HG02610 (cell line): Measurements from ENCODE around the gene GPR153.

Source experiments
- ATAC-seq: cut with Tn5 transposase; IDR thresholded peaks from one replicate; pipeline ENCODE4 v1.9.1; 2021; ENCODE audit warnings: mild to moderate bottlenecking, moderate library complexity; ENCODE audit not compliant: unreplicated experiment

GPR153 gene

DNA sequence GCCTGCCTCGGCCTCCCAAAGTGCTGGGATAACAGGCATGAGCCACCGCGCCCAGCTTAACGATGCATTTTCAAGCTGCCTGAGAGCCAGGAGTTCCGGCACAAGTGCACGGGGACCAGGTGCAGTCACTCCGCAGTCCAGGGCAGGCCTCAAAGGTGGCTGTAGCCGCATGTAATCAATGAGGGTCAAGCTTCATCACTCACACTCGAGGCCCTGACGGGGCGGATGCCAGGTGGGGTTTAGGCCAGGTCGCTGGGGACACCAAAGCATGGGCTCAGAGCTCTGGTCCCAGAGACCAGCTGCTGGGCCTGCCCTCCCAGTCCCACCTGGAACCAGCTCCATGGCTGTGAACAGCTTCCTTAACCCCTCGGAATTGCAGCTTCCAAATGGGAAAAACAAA is 26.1 kb upstream of the GPR153 start:
- ATAC-seq = no peak

DNA sequence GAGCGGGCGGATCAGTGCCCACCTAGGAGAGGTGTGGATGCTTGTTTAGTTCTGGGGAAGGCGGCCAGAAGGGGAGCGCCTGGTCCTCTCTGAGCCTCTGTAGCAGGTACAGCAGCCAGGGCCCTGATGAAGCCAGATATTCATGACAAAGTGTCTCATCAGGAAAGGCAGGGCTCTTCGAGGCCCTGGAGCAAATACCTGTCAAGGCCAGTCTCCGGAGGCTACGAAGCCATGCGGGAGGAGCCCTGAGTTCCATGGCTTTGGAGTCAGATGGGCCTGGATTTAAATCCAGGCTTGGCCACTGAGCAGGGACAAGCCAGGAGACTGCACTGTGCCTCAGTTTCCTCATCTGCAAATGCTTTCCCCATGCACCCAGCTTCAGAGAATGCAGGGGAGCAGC is 25.4 kb upstream of the GPR153 start:
- ATAC-seq = no peak

DNA sequence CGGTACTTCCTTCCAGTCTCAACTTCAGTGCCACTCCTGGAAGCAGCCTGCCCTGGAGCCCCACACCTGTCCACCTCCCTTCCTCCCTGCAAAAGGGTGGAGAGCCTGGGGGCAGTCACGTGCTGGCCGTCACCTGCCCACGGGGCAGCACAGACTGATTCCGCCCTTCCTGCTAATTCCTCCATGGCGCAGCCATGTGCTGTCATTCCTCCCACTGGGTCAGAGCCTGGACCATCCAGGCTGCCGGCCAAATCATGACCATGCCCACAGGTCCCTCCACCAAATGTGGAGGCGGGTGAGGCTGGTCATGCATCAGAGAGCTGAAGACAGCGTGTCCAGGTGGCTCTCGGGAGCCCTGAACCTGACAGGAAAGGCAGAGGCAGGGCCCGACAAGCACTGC is 24.4 kb upstream of the GPR153 start:
- ATAC-seq = no peak

DNA sequence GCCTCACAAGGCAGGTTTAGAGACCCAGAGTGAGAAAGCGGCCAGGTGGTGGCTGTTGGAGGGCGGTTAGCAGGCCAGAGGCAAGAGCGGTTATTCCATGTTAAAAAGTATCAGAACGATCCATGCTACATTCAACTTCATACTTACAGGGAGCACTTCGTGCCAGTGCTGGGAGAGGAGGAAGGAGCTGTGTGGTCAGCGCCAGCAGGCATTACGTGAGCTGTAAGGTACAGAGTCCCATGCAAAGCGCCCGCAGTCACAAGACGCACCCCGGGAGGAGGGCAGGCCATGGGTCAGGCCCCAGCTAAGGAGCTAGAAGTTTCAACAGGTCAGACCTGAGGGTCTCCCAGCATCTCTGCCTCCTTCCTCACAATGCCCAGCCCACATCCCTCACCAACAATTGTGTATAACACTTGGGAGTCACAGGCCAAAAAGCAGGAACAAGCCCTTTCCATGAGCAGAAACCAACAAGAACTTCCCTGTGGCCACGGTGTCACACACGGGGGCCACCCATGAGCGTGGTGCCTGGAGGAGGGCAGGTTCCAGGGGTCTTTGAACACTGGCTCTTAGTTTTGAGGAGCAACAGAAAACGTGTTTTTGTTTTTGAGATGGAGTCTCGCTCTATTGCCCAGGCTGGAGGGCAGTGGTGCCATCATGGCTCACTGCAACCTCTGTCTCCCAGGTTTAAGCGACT is 21.8 kb upstream of the GPR153 start:
- ATAC-seq = no peak

DNA sequence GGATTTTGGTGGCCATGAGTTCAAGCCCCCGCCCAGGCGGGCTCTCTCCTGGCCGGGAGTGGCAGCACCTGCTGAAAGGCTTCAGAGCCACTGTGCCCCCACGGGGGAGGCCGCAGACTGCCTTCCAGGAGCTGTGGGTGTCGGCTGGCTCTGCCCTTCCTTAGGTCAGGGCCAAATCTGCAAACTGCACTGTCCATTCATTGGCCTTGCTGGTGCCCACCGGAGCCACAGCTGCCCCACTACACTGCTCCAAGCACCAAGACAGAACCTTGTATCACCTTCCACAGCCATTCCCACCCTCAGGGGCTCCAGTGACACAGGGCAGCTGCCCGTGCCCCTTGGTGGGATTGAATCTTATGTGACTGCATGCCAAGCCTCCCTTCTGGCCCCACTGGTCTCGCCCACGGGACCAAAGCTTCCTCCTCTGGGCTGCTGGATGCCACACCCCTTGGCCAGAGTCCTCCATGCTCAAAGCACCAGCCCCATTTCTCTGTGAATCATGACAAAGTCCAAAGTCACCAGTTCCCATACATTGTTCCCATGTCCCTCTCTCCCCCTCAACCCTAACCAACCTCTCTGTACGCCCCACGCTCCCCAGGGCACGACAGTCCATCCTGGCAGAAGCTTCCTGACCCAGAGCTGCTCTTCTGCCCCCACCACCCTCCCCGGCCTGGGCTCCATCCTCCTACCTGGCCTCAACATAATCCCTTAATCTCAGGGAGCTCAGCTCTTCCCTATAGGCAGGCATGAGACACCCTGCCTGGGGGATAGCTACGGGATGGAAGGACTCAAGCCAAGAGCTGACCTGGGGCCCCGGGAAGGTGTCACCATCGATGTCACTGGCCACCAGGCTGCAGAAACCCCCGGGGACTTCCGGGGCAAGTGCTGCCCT is 20.9 kb upstream of the GPR153 start:
- no peak for ATAC-seq

DNA sequence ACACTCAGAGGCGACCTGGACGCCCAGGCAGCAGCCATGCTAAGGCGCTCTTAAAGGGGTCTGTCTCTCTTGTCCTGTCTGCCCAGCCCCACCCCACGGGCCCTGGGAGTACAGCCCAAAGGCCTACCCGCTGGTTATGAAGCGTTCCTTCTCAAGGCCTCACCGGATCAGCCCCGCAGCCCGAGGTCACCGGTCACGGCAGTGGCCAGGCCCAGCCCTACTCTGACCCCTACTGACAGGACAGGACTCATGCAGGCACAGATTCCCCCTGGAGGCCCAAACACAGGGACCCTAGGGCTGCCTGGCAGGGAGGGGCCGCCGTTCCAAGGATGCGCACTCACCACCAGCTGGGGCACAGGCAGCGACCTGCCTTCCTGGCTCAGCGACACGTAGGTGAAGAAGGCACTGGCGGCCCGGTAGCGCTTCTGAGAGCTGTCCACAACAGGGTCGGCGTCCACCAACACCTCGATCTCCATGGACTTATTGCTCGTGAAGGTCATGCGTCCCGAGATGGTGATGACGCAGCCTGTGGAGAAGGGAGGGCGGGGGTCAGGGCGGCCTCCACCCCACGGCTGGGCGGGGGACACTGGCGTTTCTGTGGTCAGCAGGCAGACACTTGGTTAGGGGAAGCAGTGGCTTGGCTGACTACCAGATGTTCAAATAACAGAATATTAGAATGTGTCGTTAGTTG is 20.0 kb upstream of the GPR153 start:
- no peak for ATAC-seq

DNA sequence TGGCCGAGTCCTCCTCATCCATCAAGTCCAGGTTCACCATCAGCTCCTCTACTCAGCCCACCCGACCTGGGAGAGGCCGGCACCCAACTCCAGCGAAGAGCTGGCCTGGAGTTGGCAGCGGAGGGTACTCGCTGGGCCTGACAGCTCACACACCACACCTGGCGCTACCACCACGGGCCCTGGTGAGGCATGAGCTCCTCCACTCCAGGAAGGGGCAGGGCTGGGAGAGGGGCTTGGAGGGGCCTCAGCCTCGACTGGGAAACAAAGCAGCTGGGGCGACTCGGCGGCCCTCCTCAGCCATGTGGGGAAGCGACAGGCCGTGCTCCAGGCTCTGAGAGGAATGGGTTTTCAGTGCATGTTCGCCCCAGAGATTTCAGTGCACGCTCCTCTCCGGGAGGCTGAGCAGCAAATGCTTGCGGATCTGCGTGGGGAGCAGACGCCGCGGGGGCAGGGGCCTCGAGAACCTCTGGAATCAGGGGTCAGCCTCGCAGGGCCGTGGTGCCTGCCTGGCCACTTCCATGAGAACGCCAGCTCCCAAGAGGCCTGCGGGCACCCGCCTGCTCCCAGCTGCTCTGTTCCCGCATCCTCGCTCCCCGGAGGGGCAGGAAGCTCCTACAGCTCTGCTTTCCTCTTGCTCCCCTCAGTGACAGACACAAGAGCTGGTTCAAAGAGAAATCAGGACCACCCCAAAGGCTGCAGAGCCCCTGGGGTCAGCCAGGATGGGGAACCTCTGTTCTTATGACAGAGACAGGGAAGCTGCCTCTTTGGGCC is 18.9 kb upstream of the GPR153 start:
- no peak for ATAC-seq

DNA sequence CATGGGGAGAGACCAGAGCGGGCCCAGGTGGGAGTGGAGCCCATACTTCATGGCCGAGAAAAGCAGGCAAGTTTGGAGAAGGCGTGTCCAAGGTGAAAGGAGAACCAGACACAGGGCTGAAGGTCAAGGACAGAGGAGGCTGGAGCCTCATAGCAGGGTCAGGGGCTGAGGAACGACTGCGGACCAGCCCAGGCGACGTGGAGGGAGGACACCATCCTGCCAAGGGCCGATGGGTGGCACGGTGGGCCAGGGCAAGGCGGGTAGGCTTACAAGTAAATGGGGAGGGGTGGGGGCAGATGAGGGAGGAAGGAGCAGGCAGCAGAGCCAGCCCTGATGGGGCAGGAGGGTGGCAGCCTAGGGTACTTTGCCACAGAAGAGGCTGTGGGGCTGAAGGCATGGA is 18.2 kb upstream of the GPR153 start:
- ATAC-seq = no peak

DNA sequence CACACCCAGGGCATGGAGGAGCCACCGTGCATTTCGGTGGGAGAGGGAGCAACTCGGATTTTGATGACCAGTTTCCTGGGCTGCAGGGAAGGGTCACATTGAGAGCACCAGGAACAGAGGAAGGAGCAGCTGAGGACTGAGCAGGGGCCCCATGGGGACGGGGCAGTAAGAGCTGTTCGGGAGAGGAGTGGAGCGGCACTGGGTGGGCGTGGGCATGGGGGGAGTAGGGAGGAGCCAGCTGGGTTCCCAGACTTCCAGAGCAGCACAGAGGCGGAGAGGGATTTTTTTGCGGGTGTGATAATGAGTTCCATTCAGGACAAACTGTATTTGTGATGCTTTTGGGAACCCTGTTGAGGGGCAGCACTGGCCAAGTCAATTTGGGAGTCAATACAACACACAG is 17.4 kb upstream of the GPR153 start:
- ATAC-seq = no peak

DNA sequence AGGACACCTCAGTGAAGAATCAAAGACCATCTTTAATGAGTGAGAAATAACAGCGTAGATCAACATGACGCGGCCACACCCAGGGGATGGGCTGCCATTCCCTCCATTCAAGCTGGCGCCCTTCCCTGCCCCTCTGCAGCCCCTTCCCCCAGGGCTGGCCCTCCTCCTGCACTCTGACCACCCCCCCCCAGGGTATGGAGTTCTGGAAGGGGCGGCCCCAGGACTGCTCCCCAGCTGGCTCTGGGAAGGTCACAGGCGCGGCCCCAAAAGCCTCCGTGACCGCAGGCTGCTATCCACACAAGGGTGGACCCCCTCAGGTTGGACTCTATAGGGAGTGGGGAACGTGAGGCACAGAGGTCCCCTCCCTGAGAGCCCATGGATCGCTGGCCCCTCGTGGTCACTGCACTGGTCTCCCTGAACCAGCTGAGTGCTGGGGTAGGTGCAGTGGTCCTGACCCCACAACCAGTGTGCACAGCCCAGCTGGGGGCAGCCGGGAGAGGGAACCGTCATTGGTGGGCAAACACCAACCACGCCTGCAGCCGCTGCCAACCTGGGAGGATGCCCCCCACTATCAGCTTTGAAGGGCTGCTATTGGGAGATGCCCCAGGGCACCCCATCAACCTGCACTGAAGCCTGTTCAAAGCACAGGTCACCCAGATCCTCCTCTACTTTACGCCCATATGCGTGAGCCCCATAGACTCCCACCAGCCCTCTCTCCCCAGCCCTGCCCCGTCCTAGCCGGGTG is 16.1 kb upstream of the GPR153 start:
- no peak for ATAC-seq

DNA sequence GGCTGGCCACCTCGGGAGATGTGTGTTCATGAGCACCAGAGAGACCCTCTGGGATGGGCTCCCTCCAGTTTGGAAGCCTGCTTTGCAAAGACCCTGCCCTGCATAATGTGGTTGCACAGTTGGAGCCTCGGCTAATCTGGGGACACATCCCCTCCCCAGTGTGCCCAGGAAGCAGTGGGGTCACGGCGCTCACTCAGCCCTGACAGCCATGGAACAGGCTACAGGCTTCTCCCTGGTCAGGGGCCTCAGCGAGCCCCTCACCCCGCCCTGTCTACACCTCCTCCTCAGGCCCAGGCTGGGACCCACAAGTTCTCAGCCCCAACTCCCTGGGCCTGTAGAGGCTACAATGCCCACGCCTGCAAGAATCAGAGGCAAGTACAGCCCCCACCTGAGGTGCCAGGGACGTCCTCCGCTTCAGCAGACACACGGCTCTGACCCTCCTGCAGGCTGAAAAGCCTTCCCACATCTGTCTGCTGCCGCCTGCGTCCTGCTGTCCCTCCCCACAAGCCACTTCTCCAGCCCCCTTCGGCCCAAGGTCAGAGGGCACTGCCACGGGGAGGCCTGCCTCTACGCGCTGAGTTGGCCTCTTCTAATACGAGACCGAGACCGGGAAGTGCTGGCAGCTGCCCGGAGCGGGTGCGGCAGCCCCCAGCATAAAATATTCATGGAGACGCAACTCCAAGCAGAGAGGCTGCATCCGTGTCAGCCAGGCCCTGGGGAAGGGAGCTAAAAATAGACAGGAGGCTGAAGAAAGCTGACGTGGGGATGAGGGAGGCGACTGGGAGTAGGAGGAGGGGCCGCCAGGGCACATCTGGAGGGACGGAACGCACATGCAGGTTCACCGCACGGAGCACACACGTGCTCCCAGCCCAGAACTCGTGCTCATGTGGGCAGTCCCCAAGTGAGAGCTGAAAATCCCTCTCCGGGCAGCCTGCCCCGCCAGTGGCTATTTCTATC is 15.2 kb upstream of the GPR153 start:
- ATAC-seq = no peak

DNA sequence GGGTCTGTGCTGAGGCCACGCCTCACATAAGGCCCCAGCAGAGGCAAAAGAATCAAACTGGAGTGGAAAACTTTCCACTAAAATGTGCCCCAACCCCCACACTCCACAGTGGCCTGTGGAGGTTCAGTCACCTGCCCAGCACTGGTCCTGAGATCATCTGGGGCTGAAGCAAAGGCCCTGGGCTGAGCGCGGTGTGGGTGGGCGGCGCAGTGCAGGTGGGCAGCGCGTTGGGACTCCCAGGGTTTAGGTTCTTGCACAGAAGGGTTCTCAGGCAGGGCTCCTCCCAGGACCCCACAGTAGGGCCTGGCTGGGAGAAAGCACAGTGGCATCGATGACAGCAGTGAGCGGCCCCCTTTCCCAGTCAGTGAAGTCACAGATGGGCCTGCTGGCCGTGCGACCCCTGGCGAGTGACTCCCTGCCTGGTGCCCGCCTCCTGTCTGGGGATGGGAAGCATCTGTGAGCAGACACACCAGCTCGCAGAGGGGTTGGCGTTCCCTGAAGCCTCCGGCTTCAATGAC is 13.8 kb upstream of the GPR153 start:
- no peak for ATAC-seq

DNA sequence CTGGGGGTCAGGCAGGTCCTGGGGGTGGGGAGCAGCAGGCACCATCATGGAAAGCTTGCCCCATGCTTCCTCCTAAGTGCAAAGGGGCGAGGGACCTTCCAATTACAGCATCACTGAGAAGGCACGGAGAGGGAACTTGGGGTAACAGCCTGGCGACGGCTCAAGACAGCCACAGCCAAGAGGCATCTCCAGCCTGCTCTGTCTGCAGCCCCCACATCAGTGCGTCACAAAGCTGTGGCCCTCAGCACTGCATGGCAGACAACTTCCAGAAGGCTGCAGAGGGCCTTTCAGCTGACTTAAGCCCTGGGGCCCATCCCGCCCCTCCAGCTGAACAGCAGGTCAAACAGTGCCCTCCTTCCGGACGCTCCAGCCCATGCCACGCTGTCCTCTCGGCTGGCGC is 13.2 kb upstream of the GPR153 start:
- no peak for ATAC-seq

DNA sequence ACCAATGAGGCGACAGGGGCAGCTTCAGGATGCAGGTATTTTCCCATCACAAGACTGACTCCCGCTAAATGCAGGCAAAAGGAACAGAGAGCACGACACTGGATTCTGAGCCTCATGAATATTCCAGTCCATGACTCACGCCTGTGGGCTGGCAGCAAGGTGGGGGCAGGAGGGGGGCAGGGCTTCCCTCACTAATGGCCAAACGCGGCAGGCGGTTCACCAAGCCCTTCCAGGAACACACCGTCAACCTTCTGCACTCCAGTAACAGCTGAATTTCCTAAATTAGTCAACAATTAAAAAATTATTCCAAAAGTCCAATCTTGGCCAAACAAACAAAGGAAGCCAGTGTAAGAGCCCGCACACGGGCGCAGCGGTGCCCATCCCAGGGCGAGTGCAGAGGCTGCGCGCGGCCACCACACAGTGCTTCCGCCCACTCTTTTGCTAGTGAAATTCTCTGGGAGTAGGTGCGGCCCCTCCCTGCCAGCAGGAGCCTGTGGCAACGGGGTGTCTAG is 12.5 kb upstream of the GPR153 start:
- ATAC-seq = no peak

DNA sequence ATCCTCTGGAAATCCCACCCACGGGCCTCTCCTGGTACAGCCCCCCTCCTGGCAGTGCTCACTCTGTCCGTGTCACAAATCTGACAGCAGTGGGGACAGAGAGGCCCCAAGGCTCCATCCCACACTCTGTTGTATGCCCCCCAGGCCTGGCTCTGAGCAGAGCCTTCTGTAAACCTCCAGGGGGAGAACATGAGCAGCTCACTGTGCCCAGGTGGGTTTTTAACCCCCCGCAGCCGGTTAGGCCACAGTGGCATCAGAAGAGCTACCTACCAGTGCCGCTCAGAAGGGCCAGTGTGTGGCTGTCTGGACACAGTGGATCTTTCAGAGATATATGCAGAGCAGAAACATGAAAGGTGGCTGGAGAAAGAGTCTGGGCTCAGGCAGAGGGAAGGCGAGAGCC is 12.0 kb upstream of the GPR153 start:
- no peak for ATAC-seq

DNA sequence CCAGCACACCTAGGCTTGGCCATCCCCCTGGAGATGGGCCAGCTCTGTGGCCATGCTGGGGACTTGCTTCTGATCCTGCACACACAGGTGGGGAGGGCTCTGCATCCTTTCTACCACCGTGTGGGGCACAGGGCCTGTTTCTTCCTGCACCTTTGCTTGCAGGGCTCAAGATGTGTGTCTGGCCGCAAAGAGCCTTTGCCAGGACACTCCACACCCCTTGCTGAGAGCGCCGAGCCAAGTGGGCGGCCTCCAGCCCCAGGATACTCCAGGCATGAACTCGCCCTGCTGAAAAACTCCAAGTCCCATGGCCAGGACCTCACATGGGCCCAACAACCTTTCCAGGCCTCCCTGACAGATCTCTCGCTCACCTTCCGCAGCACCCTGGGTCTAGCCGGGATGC is 11.6 kb upstream of the GPR153 start:
- no peak for ATAC-seq

DNA sequence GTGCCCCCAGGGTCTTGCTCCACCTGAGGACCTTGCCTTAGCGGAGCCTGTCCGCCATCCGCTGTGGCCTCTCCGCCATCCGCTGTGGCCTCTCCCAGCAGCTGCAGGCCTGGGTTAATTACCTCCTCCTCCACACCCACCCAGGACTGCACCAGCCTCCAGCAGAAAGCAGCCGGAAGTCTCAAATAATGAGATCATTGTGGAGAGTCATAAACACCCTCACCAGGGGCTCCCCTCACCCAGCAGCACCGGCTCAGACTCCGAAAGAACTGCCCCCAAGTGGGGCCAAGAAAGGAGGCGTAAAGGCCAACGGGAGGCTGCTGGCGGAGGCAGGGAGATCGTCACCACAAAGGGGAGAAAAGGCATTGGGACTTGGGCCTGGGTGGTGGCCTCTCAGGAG is 10.7 kb upstream of the GPR153 start:
- ATAC-seq = no peak

DNA sequence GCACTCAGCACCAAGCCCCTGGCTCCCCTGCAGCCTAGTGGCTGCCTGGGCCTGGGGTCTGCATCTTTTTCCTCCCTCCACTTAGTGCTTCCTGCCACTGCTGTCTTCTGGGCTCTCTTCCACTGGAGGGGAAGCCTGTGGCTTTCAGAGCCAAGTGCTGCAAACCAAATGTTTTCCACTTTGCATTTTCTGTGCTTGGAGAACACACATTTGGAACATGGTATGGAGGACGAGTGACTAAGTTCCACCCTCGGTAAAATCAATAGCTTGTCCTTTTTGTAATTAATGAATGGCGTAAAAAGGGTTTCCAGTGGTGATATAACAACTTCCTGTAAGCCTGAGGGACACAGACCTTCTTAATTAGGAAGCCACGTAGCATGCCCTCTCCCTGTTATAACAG is 10.1 kb upstream of the GPR153 start:
- ATAC-seq = no peak

DNA sequence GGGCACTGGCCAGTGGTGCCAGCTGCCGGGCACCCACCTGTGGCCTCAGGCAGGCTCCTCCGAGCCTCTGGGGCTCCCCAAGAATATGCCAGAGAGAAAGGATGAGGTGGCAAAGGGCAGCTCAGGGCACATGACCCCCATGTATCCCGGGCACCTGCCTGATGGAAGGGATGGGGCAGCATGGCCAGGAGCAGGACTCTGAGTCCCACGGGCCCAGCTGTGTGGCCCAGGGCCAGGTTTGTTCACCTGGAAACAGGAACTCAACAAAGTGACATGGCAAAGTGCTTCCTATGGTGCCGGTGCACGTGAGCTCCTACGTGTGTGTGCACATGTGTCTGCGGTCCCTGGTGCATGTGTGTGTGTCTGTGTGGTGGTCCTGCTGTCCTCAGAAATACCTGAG is 9.5 kb upstream of the GPR153 start:
- no peak for ATAC-seq
